ENCODE data around the gene ZFYVE28.

GRCh38 chr4:2387218-2387617, 31.2 kb downstream of the ZFYVE28 start:
- no peak for TF ChIP-seq EGR1 (IDR thresholded peaks at IDR 0.05; ENCODE audit: low read depth)
- TF ChIP-seq CTCF (IDR thresholded peaks at IDR 0.05 in 2 of 3, conservative IDR thresholded peaks at IDR 0.05 in 1 of 3; ENCODE audit: borderline replicate concordance in 1 of 3, insufficient read depth in 1 of 3, low read depth in 2 of 3, low read length in 2 of 3), result no peak
- TF ChIP-seq JUND (IDR thresholded peaks at IDR 0.05), result no peak

All from HCT116 (cell line).